AG09309 (cell line): ENCODE measurements around the gene ZNF529.
A peak's percentile ranks its signal among the peaks of the same experiment; 100 is the strongest.

Source experiments
- DNase-seq: peaks from one replicate; pipeline ENCODE4 v3.0.0-alpha.2; 2010; ENCODE audit warnings: low read depth
- H3K4me3 ChIP-seq: 2 replicates; pipeline ENCODE4 v1.5.1; 2011; ENCODE audit warnings: mild to moderate bottlenecking, low read depth, low read length, moderate library complexity; ENCODE audit not compliant: control insufficient read depth
- TF ChIP-seq, protein P1 (sequence below): IDR thresholded peaks from 2 replicates; pipeline ENCODE4 v1.5.1; 2011; ENCODE audit warnings: mild to moderate bottlenecking, low read depth, low read length, inconsistent platforms; ENCODE audit not compliant: insufficient read depth, control insufficient read depth; ENCODE audit errors: missing control alignments

Gene ZNF529

DNA sequence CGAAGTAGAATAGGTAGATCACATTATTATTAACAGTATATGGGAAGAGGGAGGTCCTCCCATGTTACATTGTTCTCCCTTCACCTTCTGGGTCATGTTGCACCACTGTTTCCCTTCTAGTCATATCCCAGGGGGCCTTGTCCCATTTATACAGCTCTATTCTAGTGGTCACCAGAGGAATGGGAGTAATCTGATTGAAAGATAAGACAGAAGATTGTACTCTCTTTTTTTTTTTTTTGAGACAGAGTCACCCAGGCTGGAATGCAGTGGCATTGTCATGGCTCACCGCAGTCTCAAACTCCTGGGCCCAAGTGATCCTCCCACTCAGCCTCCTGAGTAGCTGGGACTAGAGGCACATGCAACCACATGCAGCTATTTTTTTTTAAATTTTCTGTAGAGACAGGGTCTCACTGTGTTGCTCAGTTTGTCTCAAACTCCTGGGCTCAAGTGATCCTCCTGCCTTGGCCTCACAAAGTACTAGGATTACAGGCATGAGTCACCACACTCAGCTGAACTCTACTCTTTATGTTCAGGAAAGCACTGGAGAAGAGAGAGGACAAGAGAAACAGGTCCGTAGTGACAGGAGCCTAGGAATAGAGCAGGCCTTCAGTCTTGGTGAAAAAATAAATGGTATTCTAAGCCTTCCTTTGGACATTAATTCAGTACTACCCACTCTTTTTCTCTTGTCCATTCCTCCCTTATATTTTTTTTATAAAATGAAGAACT, 4.3 kb upstream of the ZNF529 start:
- no peak for DNase-seq
- TF ChIP-seq, protein P1, sequence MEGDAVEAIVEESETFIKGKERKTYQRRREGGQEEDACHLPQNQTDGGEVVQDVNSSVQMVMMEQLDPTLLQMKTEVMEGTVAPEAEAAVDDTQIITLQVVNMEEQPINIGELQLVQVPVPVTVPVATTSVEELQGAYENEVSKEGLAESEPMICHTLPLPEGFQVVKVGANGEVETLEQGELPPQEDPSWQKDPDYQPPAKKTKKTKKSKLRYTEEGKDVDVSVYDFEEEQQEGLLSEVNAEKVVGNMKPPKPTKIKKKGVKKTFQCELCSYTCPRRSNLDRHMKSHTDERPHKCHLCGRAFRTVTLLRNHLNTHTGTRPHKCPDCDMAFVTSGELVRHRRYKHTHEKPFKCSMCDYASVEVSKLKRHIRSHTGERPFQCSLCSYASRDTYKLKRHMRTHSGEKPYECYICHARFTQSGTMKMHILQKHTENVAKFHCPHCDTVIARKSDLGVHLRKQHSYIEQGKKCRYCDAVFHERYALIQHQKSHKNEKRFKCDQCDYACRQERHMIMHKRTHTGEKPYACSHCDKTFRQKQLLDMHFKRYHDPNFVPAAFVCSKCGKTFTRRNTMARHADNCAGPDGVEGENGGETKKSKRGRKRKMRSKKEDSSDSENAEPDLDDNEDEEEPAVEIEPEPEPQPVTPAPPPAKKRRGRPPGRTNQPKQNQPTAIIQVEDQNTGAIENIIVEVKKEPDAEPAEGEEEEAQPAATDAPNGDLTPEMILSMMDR = no peak
- H3K4me3 ChIP-seq = no peak overlapping the region

DNA sequence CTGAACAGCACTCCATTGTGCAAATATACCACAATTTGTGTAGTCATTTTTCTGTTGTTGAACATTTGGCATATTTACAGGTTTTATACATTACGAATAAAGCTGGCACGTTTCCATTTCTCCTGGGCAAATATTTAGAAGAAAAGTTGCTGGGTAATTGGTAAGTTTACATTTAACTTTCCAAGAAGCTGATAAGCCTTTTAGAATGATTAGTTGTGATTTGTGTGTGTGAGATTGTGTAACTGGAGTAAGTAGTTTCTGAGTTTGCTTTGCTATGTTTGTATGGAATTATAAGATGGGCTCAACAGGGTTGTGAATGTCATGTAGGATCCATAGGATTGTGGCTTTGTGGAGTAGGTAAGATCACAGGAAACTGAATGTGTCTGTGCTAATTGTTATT, 1.6 kb upstream of the ZNF529 start:
- no peak for DNase-seq
- no peak overlapping the region for H3K4me3 ChIP-seq
- TF ChIP-seq, protein P1 = no peak

DNA sequence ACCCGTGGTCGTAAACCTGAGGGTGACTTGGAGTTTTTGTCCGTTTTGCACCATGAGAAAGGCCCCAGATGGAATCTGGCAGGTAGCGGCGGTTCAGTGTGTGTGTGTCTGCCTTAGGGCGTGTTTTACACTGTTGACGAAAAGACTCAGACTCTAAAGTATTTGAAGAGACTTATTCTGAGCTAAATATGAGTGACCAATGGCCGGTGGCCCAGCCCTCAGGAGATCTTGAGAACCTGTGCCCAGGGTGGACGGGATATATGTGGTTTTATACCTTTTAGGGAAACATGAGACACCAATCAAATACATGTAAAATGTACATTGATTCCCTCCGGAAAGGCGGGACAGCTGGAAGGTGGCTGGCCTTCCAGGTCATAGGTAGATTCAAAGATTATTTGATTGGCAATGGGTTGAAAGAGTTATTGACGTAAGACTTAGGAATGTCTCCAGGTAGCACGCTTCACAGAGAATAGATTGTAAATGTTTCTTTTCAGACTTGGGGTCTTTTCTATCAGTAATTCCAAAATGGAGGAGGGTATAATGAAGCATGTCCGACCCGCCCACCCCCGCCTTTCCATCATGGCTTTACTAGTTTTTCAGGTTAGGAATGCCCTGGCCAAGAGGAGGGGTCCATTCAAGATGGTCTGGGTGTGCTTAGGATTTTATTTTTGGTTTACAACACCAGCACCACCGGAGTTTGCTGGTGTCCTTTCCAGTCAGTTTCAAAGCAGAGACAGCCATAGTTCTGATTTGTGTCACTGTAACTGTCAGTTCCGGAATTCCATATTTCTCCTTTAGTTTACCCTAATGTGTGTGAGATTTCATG, 1.0 kb upstream of the ZNF529 start:
- H3K4me3 ChIP-seq = peak overlapping the region; percentile 90
- DNase-seq = no peak
- TF ChIP-seq, protein P1 = no peak

DNA sequence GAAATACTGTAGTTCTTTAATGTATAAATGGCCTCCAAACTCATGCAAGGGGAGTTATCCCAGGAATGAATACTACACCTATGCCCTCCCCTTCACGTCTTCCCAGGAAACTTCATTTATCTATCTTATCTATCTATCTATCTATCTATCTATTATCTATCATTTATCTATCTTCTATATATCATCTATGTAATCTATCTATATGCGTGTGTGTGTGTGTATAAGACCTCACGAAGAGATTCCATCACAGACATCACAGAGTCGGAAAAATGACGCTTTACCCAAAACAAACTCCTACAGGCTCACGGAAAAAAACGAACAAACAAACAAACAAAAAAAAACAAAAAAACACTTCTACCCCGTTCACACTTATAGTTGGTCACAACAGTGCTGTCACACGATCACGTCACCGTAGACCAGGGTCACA, 486 bp downstream of the ZNF529 start:
- TF ChIP-seq, protein P1 = no peak
- H3K4me3 ChIP-seq = peak overlapping the region; percentile 90
- DNase-seq = no peak

DNA sequence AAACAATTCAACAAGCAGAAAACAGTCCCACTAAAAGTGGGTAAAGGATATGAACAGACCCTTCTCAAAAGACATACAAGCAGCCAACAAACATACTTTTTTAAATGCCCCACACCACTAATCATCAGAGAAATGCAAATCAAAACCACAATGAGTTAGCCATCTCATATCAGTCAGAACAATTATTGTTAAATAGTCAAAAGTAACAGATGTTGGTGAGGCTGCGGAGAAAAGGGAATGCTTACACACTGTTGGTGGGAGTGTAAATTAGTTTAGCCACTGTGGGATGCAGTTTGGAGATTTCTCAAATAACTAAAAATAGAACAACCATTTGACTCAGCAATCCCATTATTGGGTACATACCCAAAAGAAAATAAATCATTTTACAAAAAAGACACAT, 8.7 kb downstream of the ZNF529 start:
- H3K4me3 ChIP-seq = no peak overlapping the region
- TF ChIP-seq, protein P1 = no peak
- no peak for DNase-seq

DNA sequence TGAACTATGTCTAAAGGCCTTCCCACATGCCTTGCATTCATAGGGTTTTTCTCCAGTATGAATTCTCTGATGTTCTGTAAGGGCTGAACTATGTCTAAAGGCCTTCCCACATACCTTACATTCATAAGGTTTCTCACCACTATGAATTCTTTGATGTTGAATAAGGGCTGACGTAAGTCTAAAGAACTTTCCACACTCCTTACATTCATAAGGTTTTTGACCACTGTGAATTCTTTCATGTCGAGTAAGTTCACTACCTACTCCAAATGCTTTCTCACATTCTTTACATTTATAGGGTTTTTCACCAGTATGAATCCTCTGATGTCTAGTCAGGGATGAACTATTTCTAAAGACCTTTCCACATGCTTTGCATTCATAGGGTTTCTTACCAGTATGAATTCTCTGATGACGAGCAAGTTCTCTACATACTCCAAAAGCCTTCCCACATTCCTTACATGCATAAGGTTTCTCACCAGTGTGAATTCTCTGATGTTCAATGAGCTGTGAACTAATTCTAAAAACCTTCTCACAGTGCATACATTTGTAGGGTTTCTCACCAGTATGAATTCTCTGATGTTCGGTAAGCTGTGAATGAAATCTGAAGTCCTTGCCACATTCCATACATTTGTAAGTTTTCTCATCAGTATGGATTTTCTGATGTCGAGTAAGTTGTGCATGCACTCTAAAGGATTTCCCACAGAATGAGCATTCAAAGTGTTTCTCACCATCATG, 25.9 kb downstream of the ZNF529 start:
- no peak for DNase-seq
- TF ChIP-seq, protein P1 = no peak
- H3K4me3 ChIP-seq = no peak overlapping the region
